Umbilical cord (tissue), 2 donors: ENCODE measurements around the gene SDK1. TPM values are rescaled to one million over a fixed set of nuclear protein-coding genes. Genes with fewer than 3 reads are reported as not detected.

ENCODE experiments used
- DNase-seq: peaks from one replicate; pipeline ENCODE4 v3.0.0-alpha.2; 2015; ENCODE audit warnings: low spot score
- total RNA-seq: library from RNA; depleted of rRNA; stranded (reverse); fragments of >200 nt; gene quantifications from one replicate; pipeline ENCODE4 v1.2.3, GENCODE V29; 2014; ENCODE audit warnings: low replicate concordance; ENCODE audit not compliant: insufficient read depth

The SDK1 gene
- total RNA-seq, 1 donor from 2014 or later = 7.9 TPM

- DNase-seq = no peak
These were observed 154.9 kb downstream of the SDK1 start for GRCh38 chr7:3455806-3456595.

GRCh38 chr7:3459111-3459510, 158.1 kb downstream of the SDK1 start:
- no peak for DNase-seq

- no peak for DNase-seq
These were observed 160.9 kb downstream of the SDK1 start for GRCh38 chr7:3461923-3462322.

- no peak for DNase-seq
These were observed 162.6 kb downstream of the SDK1 start for GRCh38 chr7:3463696-3464095.

- no peak for DNase-seq
These were observed 164.0 kb downstream of the SDK1 start for GRCh38 chr7:3464900-3465622.

GRCh38 chr7:3466261-3466660, 165.2 kb downstream of the SDK1 start:
- DNase-seq = peak; percentile 95

GRCh38 chr7:3469641-3470040, 168.6 kb downstream of the SDK1 start:
- DNase-seq = peak; percentile 94

GRCh38 chr7:3480197-3480596, 179.1 kb downstream of the SDK1 start:
- no peak for DNase-seq

- DNase-seq = no peak
These were observed 180.4 kb downstream of the SDK1 start for GRCh38 chr7:3481435-3481834.

- DNase-seq = peak; percentile 51
These were observed 181.3 kb downstream of the SDK1 start for GRCh38 chr7:3482147-3482921.

- no peak for DNase-seq
These were observed 185.8 kb downstream of the SDK1 start for GRCh38 chr7:3486841-3487240.

GRCh38 chr7:3488829-3489228, 187.8 kb downstream of the SDK1 start:
- DNase-seq = no peak

- peak; percentile 65 for DNase-seq
These were observed 192.4 kb downstream of the SDK1 start for GRCh38 chr7:3493499-3493898.

- no peak for DNase-seq
These were observed 193.9 kb downstream of the SDK1 start for GRCh38 chr7:3494947-3495346.

GRCh38 chr7:3495530-3495929, 194.5 kb downstream of the SDK1 start:
- no peak for DNase-seq

GRCh38 chr7:3495954-3496353, 194.9 kb downstream of the SDK1 start:
- peak; percentile 32 for DNase-seq

GRCh38 chr7:3497796-3498195, 196.7 kb downstream of the SDK1 start:
- DNase-seq = no peak

- no peak for DNase-seq
These were observed 200.6 kb downstream of the SDK1 start for GRCh38 chr7:3501671-3502070.

- no peak for DNase-seq
These were observed 203.3 kb downstream of the SDK1 start for GRCh38 chr7:3504384-3504783.

- peak; percentile 17 for DNase-seq
These were observed 209.3 kb downstream of the SDK1 start for GRCh38 chr7:3510101-3511020.

GRCh38 chr7:3517344-3517743, 216.3 kb downstream of the SDK1 start:
- no peak for DNase-seq
